HEK293 (cell line): ENCODE data around the gene BCORL1.

Experiments
- GLI4 ChIP-seq: fragments of 450-650 bp; formaldehyde crosslinking; IDR thresholded peaks from 2 replicates; pipeline ENCODE4 v1.5.1; 2016; ENCODE audit warnings: missing biosample characterization, missing genetic modification characterization
- PBX3 ChIP-seq: sonication (generic); formaldehyde crosslinking; IDR thresholded peaks from 2 replicates; pipeline ENCODE4 v1.8.1; 2022; ENCODE audit warnings: mild to moderate bottlenecking, moderate library complexity, missing genetic modification reagents
- ZNF121 ChIP-seq: fragments of 450-650 bp; formaldehyde crosslinking; IDR thresholded peaks from 2 replicates; pipeline ENCODE4 v1.5.1; 2016; ENCODE audit warnings: missing biosample characterization, missing genetic modification characterization
- ZNF157 ChIP-seq: fragments of 450-650 bp; formaldehyde crosslinking; IDR thresholded peaks from 2 replicates; pipeline ENCODE4 v1.5.1; 2016; ENCODE audit warnings: missing biosample characterization, missing genetic modification characterization
- ZNF26 ChIP-seq: fragments of 450-650 bp; formaldehyde crosslinking; IDR thresholded peaks from 2 replicates; pipeline ENCODE4 v1.5.1; 2016; ENCODE audit warnings: missing biosample characterization, missing genetic modification characterization
- ZNF449 ChIP-seq: fragments of 450-650 bp; formaldehyde crosslinking; IDR thresholded peaks from 2 replicates; pipeline ENCODE4 v1.5.1; 2017; ENCODE audit warnings: missing biosample characterization, mild to moderate bottlenecking, missing genetic modification characterization, moderate library complexity
- ZNF513 ChIP-seq: fragments of 450-650 bp; IDR thresholded peaks from 2 replicates; pipeline ENCODE4 v1.5.1; 2018; ENCODE audit warnings: missing biosample characterization, missing genetic modification characterization
- ZNF558 ChIP-seq: fragments of 450-650 bp; formaldehyde crosslinking; IDR thresholded peaks from 2 replicates; pipeline ENCODE4 v1.5.1; 2016; ENCODE audit warnings: missing biosample characterization, missing genetic modification characterization
- ZNF629 ChIP-seq: fragments of 450-650 bp; formaldehyde crosslinking; IDR thresholded peaks from 2 replicates; pipeline ENCODE4 v1.5.1; 2017; ENCODE audit warnings: missing biosample characterization, missing genetic modification characterization
- TF ChIP-seq, protein P1 (sequence below): fragments of 450-650 bp; formaldehyde crosslinking; IDR thresholded peaks from 2 replicates; pipeline ENCODE4 v1.5.1; 2016; ENCODE audit warnings: missing biosample characterization, missing genetic modification characterization
- TF ChIP-seq, protein P2 (sequence below): fragments of 450-650 bp; formaldehyde crosslinking; IDR thresholded peaks from 2 replicates; pipeline ENCODE4 v1.5.1; 2016; ENCODE audit warnings: missing biosample characterization, missing genetic modification characterization

GRCh38 chrX:129932821-129933321 is 49.6 kb upstream of the BCORL1 start:
- TF ChIP-seq ZNF449 (tag by site-specific recombination) (no peak), PBX3 (no peak), ZNF26 (tag by site-specific recombination) (no peak), ZNF513 (tag by site-specific recombination) (no peak), ZNF157 (tag by site-specific recombination) (no peak), ZNF121 (tag by site-specific recombination) (no peak), ZNF558 (tag by site-specific recombination) (no peak), ZNF629 (tag by site-specific recombination) (no peak), GLI4 (tag by site-specific recombination) (no peak)
- TF ChIP-seq, protein P1, sequence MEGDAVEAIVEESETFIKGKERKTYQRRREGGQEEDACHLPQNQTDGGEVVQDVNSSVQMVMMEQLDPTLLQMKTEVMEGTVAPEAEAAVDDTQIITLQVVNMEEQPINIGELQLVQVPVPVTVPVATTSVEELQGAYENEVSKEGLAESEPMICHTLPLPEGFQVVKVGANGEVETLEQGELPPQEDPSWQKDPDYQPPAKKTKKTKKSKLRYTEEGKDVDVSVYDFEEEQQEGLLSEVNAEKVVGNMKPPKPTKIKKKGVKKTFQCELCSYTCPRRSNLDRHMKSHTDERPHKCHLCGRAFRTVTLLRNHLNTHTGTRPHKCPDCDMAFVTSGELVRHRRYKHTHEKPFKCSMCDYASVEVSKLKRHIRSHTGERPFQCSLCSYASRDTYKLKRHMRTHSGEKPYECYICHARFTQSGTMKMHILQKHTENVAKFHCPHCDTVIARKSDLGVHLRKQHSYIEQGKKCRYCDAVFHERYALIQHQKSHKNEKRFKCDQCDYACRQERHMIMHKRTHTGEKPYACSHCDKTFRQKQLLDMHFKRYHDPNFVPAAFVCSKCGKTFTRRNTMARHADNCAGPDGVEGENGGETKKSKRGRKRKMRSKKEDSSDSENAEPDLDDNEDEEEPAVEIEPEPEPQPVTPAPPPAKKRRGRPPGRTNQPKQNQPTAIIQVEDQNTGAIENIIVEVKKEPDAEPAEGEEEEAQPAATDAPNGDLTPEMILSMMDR (tag by site-specific recombination): no peak
- TF ChIP-seq, protein P2, sequence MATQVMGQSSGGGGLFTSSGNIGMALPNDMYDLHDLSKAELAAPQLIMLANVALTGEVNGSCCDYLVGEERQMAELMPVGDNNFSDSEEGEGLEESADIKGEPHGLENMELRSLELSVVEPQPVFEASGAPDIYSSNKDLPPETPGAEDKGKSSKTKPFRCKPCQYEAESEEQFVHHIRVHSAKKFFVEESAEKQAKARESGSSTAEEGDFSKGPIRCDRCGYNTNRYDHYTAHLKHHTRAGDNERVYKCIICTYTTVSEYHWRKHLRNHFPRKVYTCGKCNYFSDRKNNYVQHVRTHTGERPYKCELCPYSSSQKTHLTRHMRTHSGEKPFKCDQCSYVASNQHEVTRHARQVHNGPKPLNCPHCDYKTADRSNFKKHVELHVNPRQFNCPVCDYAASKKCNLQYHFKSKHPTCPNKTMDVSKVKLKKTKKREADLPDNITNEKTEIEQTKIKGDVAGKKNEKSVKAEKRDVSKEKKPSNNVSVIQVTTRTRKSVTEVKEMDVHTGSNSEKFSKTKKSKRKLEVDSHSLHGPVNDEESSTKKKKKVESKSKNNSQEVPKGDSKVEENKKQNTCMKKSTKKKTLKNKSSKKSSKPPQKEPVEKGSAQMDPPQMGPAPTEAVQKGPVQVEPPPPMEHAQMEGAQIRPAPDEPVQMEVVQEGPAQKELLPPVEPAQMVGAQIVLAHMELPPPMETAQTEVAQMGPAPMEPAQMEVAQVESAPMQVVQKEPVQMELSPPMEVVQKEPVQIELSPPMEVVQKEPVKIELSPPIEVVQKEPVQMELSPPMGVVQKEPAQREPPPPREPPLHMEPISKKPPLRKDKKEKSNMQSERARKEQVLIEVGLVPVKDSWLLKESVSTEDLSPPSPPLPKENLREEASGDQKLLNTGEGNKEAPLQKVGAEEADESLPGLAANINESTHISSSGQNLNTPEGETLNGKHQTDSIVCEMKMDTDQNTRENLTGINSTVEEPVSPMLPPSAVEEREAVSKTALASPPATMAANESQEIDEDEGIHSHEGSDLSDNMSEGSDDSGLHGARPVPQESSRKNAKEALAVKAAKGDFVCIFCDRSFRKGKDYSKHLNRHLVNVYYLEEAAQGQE (tag by site-specific recombination): no peak
